ENCODE measurements around the gene CTDNEP1.

The CTDNEP1 gene

DNA sequence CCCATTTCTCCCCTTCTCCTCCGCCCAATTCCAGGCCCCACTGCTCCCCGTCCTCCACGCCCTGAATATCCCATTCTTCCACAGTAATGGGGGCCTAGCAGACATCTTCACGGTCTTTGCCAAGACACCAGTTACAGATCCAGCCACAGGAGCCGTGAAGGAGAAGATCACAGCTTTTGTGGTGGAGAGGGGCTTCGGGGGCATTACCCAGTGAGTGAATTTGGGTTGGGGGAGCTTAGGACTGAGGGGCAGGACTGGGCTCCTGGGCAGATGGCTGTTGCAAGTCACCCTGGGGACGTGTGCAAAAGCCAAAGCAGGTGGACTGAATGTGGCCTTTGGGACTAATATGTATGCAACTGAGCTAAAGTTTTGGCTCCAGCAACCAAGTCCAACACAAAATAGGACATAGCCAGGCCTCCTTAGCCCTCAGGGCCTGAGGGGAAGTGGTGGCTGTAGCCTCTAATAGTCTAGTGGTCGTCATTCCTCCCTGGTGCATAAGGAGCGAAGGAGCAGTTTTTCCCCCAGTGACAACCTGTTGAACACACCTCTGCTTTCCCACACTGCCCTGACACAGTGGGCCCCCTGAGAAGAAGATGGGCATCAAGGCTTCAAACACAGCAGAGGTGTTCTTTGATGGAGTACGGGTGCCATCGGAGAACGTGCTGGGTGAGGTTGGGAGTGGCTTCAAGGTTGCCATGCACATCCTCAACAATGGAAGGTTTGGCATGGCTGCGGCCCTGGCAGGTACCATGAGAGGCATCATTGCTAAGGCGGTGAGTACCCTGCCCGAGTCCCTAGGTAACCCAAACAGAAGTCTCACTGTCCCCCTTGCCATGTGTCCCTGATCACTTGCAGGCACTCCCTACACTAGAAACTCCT, 29.2 kb downstream of the CTDNEP1 start:
- H3K4me3 ChIP-seq (ENCODE audit: low read depth, low read length) = no peak overlapping the region
- no peaks in the 10 kb centered on the region for H3K9me3 ChIP-seq (ENCODE audit: control insufficient read depth, insufficient read depth, low read length)
- H3K9ac ChIP-seq (ENCODE audit: low read depth, low read length) = no peak overlapping the region
- H3K27me3 ChIP-seq (ENCODE audit: control insufficient read depth, insufficient read depth, low read length) = no peaks in the 10 kb centered on the region
- peaks cover 6% of the 10 kb centered on the region for H3K4me1 ChIP-seq (ENCODE audit: control insufficient read depth, insufficient read depth, low read length)
- H3K36me3 ChIP-seq (ENCODE audit: control insufficient read depth, insufficient read depth, low read length) = peaks cover 59% of the 10 kb centered on the region

GRCh38 chr17:7221278-7222092, 30.0 kb downstream of the CTDNEP1 start:
- Histone ChIP-seq H3K27me3 (ENCODE audit: control insufficient read depth, insufficient read depth, low read length) (no peaks in the 10 kb centered on the region), H3K9me3 (ENCODE audit: control insufficient read depth, insufficient read depth, low read length) (no peaks in the 10 kb centered on the region), H3K9ac (ENCODE audit: low read depth, low read length) (no peak overlapping the region), H3K4me1 (ENCODE audit: control insufficient read depth, insufficient read depth, low read length) (peaks cover 6% of the 10 kb centered on the region), H3K4me3 (ENCODE audit: low read depth, low read length) (no peak overlapping the region), H3K36me3 (ENCODE audit: control insufficient read depth, insufficient read depth, low read length) (peaks cover 50% of the 10 kb centered on the region)

DNA sequence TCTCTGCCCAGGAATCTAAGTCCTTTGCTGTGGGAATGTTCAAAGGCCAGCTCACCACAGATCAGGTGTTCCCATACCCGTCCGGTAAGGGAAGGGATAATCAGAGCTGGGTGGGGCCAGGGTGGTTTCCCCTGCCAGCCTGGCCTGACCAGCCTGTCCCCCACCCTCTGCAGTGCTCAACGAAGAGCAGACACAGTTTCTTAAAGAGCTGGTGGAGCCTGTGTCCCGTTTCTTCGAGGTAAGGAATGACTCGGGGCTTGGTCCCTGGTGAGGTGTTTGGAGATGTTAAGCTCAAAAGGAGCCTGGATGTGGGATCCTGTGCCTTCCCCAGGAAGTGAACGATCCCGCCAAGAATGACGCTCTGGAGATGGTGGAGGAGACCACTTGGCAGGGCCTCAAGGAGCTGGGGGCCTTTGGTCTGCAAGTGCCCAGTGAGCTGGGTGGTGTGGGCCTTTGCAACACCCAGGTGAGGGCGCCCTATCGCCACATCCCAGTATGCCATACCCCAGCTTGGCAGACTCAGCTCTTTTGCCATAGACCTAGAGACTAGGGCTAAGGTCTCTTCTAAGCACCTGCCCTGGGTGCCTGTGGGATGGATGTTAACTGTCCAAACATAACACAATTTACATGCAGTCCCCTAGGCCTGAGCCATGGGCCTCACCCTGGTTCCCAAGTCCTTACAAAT, 30.8 kb downstream of the CTDNEP1 start:
- peaks cover 44% of the 10 kb centered on the region for H3K36me3 ChIP-seq (ENCODE audit: control insufficient read depth, insufficient read depth, low read length)
- peaks cover 8% of the 10 kb centered on the region for H3K4me1 ChIP-seq (ENCODE audit: control insufficient read depth, insufficient read depth, low read length)

DNA sequence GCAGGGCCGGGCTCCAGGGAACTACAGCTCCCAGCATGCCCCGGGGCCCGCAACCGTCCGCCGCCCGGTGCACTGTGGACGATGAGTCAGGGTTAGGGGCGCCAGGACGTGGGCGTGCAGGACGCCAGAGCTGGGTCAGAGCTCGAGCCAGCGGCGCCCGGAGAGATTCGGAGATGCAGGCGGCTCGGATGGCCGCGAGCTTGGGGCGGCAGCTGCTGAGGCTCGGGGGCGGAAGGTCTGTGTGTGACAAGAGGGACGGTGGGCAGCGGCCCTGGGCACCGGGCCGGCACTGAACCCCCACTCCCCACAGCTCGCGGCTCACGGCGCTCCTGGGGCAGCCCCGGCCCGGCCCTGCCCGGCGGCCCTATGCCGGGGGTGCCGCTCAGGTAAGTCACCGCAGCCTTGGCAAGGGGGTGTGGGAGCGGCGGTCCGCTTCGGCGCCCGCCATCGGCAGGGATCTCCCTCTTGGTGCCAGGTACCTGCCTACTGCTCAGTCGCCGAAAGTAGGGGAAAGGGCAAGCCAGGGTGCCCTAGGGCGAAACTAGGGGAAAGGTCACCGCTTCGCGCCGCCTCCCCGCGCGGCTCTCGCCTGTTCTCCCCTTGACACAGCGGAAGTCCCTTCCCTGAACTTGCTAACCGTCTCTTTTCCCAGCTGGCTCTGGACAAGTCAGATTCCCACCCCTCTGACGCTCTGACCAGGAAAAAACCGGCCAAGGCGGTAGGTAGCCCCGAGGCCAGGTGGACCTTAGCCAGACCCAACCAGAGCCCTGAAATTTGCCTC, 31.5 kb downstream of the CTDNEP1 start, which contains the start of the genes ACADVL and DLG4:
Gene ACADVL (plus strand): TSS at position 127 of the 781 bp plus-strand sequence. CDS start 47 bp downstream, at position 174.
Gene DLG4 (minus strand): TSS at position 25 of the 781 bp plus-strand sequence.
- Histone ChIP-seq H3K27me3 (ENCODE audit: control insufficient read depth, insufficient read depth, low read length) (no peaks in the 10 kb centered on the region), H3K9ac (ENCODE audit: low read depth, low read length) (peak within 1 kb of the TSS; percentile 68), H3K36me3 (ENCODE audit: control insufficient read depth, insufficient read depth, low read length) (peaks cover 39% of the 10 kb centered on the region), H3K4me1 (ENCODE audit: control insufficient read depth, insufficient read depth, low read length) (peaks cover 8% of the 10 kb centered on the region), H3K4me3 (ENCODE audit: low read depth, low read length) (peak within 1 kb of the TSS; percentile 69), H3K9me3 (ENCODE audit: control insufficient read depth, insufficient read depth, low read length) (no peaks in the 10 kb centered on the region)

More for the DNA sequence above, 30.8 kb downstream of the CTDNEP1 start:
- Histone ChIP-seq H3K9me3 (ENCODE audit: control insufficient read depth, insufficient read depth, low read length) (no peaks in the 10 kb centered on the region), H3K27me3 (ENCODE audit: control insufficient read depth, insufficient read depth, low read length) (no peaks in the 10 kb centered on the region), H3K4me3 (ENCODE audit: low read depth, low read length) (peak overlapping the region; percentile 69), H3K9ac (ENCODE audit: low read depth, low read length) (peak overlapping the region; percentile 68)

GRCh38 chr17:7219229-7219811, 32.2 kb downstream of the CTDNEP1 start:
- Histone ChIP-seq H3K36me3 (ENCODE audit: control insufficient read depth, insufficient read depth, low read length) (peaks cover 32% of the 10 kb centered on the region), H3K9me3 (ENCODE audit: control insufficient read depth, insufficient read depth, low read length) (no peaks in the 10 kb centered on the region), H3K4me1 (ENCODE audit: control insufficient read depth, insufficient read depth, low read length) (peaks cover 8% of the 10 kb centered on the region), H3K27me3 (ENCODE audit: control insufficient read depth, insufficient read depth, low read length) (no peaks in the 10 kb centered on the region), H3K9ac (ENCODE audit: low read depth, low read length) (no peak overlapping the region), H3K4me3 (ENCODE audit: low read depth, low read length) (peak overlapping the region; percentile 69)

DNA sequence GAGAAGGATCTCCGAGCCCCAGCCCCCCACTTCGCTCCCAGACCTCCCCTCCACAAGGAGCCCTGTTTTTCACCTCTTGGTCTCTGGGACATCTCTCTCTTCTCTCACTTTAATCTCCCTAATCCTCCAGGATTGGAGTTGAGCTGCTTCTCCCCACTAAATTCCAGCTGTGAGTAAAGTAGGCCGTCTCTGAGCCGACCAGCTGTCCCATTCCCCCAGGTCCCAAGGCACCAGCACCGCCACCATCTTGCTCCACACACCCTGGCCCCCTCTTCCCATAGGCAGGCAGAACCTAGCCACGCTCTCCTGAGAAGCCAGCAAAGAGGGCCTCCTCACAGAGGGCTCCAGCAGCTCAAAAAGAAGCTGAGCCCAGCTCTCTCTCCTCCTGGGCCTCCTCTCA, 32.8 kb downstream of the CTDNEP1 start:
- Histone ChIP-seq H3K4me1 (ENCODE audit: control insufficient read depth, insufficient read depth, low read length) (peaks cover 8% of the 10 kb centered on the region), H3K4me3 (ENCODE audit: low read depth, low read length) (no peak overlapping the region), H3K9ac (ENCODE audit: low read depth, low read length) (no peak overlapping the region), H3K9me3 (ENCODE audit: control insufficient read depth, insufficient read depth, low read length) (no peaks in the 10 kb centered on the region), H3K36me3 (ENCODE audit: control insufficient read depth, insufficient read depth, low read length) (peaks cover 27% of the 10 kb centered on the region), H3K27me3 (ENCODE audit: control insufficient read depth, insufficient read depth, low read length) (no peaks in the 10 kb centered on the region)

DNA sequence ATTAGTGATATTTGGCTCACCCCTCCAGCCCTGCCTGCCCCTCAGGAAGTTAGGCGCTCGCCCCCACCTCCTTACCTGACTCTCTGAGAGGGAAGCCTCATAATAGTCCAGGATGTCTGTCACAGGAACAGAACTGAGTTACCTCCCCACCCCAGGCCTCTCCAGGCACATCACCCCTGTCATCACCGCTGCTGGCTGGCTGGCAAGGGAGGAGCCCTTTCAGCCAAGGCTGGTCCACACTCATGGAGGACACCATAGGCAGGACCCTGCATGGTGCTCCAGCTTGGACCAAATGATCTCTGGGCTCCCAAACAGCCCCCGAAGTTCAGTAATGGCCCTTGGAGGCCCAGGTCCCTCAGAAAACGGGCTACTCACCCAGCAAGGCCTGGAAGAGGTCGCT, 33.4 kb downstream of the CTDNEP1 start:
- Histone ChIP-seq H3K9ac (ENCODE audit: low read depth, low read length) (peak overlapping the region; percentile 26), H3K9me3 (ENCODE audit: control insufficient read depth, insufficient read depth, low read length) (no peaks in the 10 kb centered on the region), H3K27me3 (ENCODE audit: control insufficient read depth, insufficient read depth, low read length) (no peaks in the 10 kb centered on the region), H3K36me3 (ENCODE audit: control insufficient read depth, insufficient read depth, low read length) (peaks cover 21% of the 10 kb centered on the region), H3K4me3 (ENCODE audit: low read depth, low read length) (peak overlapping the region; percentile 49), H3K4me1 (ENCODE audit: control insufficient read depth, insufficient read depth, low read length) (peaks cover 10% of the 10 kb centered on the region)

DNA sequence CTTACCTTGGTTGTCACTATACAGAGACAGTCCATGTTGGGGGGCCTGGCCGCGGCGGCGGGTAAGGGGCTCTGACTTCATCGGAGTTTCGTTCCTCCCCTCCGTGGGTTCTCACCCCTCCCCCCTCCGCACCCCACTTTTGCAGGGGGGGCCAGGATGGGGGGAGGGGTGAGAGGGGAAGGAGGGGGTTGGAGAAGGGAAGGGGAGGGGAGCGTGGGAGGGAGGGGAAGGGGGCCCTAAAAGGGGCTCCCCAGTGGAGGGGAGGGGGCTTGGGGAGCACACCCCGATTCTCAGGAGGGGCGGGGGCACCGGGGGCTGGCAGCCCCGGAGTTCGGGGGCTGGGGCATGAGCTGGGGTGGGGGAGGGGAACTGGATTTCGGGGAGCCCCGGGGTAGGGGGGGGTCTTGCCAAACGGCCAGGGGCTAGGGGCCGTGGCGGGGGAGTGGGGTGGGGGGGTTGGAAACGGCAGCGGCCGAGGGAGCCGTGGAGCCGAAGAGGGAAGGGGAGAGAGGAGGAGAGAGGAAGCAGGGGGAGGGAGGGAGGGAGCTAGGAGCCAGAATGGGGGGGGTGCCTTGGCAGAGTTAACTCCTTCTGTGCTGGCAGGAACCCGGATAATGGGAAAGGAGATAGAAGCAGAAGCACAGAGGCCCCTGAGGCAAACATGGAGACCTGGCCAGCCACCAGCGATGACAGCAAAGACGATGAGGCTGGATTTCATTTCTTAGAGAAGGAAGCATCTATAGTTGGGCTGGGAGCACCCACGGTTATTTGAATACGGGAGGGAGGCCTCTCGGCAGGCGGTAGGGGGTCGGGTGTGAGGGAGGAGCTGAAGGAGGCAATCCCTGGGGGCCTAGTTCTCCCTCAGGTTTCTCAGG, 34.2 kb downstream of the CTDNEP1 start:
- Histone ChIP-seq H3K27me3 (ENCODE audit: control insufficient read depth, insufficient read depth, low read length) (no peaks in the 10 kb centered on the region), H3K9me3 (ENCODE audit: control insufficient read depth, insufficient read depth, low read length) (no peaks in the 10 kb centered on the region), H3K36me3 (ENCODE audit: control insufficient read depth, insufficient read depth, low read length) (peaks cover 13% of the 10 kb centered on the region), H3K4me1 (ENCODE audit: control insufficient read depth, insufficient read depth, low read length) (peaks cover 12% of the 10 kb centered on the region), H3K4me3 (ENCODE audit: low read depth, low read length) (peak overlapping the region; percentile 76), H3K9ac (ENCODE audit: low read depth, low read length) (no peak overlapping the region)

GRCh38 chr17:7216242-7217112, 35.1 kb downstream of the CTDNEP1 start:
- H3K27me3 ChIP-seq (ENCODE audit: control insufficient read depth, insufficient read depth, low read length) = no peaks in the 10 kb centered on the region
- peaks cover 6% of the 10 kb centered on the region for H3K36me3 ChIP-seq (ENCODE audit: control insufficient read depth, insufficient read depth, low read length)
- H3K4me3 ChIP-seq (ENCODE audit: low read depth, low read length) = peak overlapping the region; percentile 76
- H3K4me1 ChIP-seq (ENCODE audit: control insufficient read depth, insufficient read depth, low read length) = peaks cover 15% of the 10 kb centered on the region
- H3K9ac ChIP-seq (ENCODE audit: low read depth, low read length) = no peak overlapping the region
- H3K9me3 ChIP-seq (ENCODE audit: control insufficient read depth, insufficient read depth, low read length) = no peaks in the 10 kb centered on the region
